SHP77 treated with DMSO at 0.1 percent for 48 hours (cell line): ENCODE measurements around the gene IL32.
A peak's percentile ranks its signal among the peaks of the same experiment; 100 is the strongest.

Experiments
- DNase-seq: peaks from one replicate; lab custom pipeline; 2025; lab: John Stamatoyannopoulos, UW

IL32 gene

DNA sequence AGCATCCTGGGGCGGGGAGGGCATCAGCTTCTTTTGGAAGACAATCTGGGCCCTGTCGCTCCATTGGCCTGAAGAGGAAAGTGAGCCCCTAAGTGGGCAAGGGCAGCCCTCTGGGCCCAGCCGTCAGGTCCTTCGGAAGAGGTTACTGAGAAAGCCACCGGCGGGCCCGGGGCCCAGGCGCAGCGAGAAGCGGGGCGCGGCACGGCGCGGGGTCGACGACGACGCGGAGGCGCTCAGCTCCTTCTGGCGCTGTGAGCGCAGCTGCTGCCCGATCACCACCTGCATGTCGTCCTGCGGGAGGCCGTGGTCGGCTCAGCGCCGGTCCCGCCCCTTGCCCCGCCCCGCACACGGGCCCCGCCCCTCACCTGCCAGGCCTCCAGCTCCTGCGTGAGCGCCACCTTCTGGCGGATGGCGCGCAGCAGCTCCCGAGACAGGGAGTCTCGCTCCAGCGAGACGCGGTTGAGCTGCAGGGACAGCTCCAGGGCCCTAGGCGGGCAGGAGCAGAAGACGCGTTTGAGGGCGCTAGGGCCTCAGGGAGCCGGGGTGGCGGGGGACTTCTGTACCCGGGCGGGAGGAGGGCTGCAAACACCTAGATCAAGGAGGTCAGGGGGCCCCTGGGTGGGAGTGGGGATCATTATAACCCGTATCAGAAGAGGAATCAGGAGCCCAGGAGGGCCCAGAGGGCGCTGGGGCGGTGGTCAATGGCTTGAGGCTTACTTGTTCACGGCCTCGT lies 37.3 kb upstream of the IL32 start:
- peak; percentile 53 for DNase-seq

DNA sequence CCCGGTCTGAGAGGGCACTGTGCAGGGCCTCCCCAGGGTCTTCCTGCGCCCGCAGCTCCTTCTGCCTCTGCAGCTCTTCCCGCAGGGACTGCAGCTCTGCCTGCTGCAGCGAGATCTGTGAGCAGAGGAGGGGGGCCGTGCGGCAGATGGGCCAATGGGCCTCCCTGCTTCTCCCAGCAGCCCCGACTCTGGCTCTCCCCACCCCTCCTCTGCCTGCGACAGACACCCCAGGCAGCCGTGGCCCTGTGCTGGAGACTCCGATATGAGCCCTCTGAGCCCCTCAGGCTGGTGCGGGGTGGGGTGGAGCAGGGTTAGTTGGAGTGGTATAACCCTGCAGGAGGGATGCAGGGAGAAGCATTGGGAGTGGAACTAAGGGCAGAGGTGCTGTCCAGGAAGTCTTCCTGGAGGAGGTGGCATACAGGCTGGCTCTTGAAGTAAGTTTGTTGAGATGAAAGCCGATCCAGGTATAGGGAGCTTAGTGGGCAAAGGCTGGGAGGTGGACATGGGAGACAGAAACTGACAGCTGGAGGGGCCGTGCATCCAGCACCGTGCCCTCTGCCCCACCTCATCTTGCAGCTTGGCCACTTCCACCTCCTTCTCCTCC lies 36.6 kb upstream of the IL32 start:
- DNase-seq, result no peak

DNA sequence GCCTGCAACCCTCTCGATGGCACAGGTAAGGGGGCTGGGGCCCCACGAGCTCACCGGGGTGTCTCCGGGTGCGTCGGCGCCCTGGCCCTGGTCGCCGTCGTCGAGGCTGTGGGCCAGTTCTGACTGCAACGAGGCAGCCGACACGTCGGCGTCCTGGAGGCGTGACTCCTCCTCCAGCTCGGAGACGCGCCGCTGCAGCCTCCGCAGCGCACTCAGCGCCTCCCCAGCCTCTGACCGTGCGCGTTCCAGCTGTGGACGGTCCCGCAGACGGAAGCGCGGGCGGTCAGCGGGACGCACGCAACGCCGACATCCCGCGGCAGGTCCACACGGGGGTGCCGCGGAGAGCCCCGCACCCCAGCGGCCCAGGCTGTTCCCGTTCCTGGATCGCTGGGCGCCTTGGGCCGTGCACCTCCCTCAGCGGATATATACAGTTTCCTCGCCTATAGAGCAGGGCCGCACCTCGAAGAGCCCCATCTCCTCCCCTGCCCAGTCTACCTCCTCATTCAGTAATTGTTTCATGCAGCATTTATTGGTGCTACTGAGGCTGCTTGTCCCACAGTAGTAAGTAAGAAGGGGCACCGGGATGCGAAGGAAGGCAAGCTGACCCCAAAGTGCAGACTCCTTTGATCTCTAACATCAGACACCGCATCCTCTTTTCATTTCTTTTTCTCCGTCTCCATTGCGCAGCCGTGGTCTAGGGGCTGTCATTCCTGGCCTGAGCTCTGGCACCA lies 35.8 kb upstream of the IL32 start:
- no peak for DNase-seq

DNA sequence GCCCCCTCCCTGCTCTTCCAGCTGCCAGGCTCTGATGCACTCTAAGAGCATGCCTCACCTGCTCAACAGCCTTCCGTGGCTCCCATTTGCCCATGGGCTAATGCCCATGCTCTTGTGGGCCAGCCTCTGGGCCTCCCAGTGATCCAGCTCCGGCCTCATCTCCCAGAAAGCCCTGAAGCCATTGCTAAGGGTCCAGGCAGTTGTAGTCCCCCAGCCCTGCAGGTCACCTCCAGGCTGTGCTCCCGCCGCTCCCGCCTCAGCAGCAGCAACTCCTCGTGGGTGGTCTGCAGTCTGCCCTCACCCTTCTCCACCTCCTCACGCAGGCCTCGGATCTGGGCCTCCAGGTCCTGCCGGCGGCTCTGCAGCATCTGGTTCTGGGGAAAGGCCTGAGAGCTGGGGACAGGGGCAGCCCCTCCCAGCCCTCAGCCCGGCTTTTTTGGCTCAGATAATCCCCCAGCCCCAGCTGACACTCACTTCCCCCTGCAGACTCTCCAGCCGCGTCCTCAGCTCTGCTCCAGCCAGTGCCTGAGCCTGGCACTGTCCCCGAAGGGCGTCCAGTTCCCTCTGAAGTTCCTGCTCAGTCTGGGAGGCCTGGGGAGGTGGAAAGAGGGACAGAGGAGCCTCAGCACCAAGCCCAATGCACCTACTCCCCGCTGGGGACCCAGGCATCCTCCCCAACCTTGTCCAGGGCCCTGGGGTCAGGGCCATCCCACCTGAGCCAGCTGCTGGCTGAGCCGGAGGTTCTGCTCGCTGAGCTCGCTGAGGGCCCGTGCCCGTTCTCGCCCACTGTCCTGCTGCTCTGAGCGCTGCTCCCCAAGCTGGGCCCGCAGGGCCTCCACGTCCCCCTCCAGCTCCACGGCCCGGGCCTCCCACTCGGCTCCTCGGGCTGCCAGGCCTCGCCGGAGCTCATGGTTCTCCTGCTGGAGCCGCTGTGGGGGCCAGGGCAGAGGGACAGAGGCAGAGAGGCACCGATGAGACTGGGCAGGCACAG lies 34.9 kb upstream of the IL32 start:
- DNase-seq, result no peak

DNA sequence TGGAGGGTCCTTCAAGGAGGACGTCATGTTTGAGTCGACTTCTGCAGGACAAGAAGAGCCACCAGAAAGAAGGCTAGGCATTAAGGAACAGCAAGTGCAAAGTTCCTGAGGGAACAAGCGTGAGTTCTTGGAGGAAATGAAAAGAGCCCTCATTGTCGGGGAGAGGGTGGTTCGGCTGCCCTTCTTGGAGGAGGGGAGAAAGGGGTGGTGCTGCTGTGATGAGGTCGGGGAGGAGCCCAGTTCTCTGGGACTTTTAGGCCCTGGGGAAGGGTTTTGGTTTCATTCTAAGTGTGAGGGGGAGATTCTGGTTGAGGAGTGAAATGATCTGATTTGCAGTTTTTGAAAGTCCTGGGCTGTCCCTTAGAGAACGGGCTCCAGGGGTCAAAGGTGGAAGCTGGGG lies 32.8 kb upstream of the IL32 start:
- no peak for DNase-seq

DNA sequence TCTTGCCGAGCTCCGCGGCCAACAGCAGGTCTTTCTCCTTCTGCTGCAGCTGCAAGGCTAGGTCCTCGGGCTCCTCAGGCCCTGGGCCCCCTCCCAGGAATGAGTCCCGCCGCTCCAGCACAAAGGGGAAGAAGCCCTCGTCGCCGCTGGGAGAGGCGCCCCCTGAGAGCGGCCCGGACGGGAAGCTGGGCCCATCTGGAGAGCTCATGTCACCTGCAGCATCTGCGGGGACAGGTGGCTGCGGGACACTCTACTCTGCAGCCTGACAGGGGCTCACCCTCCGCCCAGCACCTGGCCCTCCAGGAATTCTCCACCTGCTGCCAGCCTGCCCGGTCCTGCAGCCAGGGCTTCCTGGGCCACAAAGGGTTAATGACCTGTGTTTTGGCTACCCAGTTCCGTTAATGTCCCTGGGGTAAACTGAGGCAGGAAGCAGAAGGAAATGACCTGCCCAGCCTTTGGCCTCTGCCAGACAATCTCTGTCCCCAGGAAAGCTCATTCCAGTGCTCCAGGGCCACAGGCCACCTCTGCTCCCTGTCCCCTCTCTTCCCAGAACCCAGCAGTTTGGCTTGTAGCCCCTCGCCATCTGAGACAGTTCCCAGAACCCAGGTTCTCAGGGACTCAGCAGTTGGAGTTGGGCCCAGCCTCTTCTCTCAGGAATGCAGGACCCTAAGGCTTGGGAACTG lies 30.0 kb upstream of the IL32 start:
- no peak for DNase-seq

DNA sequence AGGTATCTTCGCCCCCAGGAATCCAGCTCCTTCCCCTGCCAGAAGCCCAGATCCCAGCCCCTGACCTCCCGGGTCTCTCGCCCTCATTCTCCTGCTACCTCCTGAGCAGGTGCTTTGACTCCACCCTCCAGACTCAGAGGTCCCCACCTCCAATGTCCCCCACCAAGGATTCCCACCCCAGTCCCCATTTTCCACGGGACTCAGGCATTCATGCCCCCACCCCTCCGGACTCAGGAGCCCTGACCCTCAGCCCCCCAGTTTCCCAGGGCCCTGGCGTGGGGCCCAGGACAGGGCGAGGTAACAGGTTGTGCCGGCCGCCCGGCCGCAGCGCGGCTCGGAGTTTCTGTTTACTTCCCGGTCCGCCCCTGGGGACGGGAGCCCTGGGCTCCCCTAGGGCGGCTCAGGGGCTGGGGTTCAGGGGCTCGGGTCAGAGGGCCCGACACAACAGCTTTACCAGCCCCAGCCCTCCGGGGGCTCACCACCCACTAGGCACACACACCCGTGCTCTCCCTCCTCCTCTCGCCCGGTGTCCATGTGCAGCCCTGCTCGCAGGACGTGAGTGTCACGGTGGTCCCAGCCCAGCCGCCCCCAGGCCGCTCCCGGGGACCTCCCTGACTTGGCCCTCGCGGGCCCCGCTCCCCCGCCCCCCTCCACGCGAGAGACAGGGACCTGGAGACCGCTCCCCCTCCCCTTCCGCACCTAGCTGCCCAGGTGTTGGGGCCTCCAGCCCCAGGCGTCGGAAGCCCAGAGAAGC lies 29.3 kb upstream of the IL32 start:
- no peak for DNase-seq

DNA sequence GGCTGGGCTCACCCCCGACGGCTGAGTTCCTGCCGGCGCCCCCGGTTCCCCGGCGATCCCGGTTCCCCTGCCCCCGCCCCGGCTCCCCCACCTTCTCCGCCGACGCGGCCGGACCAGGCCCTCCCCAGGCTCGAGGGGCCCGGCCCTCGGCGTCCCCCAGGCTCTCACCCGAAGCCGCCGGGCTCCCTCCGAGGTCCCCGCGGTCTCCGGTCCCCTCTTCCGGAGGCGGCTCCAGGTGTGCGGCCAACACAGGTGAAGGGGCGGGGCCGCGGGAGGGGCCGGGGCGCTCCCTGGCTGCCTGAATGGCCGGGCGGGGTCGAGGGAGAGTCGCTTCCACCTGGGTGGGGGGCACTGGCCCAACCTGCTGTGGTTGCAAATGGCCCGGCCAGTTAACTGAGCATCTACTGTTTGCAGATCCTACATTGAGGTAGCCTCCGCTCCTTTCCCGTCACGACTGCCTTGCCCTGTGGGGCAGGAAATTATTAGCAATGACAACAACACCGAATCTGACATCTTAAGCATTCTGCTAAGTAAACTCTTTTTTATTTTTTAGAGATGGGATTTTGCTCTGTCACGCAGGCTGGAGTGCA lies 28.6 kb upstream of the IL32 start, which contains the start of gene BICDL2:
Gene BICDL2 (minus strand): TSS at position 219 of the 590 bp plus-strand sequence. CDS start 1,448 bp downstream, outside the sequence.
- DNase-seq, result no peak

DNA sequence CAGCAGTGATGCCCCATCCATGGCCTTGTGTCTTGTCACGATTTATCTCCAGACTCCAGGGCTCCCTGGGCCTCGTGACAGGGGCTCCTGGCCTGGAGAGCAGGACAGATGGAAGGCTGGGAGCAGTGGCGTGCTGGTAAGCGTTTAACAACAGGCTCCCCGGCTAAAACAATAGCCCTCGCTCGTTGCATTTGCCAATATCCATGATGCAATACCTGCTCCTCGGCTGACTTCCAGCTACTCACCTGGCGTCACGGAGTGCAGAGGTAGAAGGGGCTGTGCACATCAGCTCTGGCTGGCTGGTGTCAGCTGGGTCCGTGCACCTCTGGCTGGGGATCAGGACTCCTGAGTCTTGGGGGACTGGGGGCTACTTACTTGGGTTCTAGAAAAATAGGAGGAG lies 27.2 kb upstream of the IL32 start:
- no peak for DNase-seq

DNA sequence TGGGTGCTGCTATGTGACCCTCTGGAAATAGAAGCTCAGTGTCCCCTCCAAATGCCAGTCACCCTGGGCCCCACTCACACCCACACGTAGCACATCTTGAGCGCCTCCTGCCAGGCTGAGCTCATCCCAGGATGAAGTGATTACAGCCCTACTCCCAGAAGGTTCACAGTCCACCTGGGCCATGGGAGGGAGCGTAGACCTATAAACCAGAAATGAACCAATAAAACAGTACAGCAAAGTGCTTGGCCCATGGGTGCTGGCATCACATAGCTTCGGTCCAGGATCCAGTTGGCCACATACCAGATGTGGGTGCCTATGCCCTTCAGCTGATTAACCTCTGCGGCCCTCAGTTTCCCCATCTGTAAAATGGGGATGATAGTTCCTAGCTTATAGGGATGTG lies 26.5 kb upstream of the IL32 start:
- DNase-seq, result no peak

DNA sequence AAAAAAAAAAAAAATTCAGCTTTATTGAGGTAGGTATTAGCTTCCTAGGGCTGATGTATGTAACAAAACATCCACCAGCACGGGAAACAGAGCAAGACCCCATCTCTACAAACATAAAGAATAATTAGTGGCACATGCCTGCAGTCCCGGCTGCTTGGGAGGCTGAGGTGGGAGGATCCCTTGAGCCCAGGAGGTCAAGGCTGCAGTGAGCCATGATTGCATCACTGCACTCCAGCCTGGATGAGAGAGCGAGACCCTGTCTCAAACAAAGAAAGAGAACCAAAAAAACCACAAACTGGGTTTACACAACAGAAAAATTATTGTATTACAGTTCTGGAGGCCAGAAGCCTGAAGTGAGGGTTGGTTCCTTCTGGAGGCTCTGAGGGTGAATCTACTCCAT lies 23.1 kb upstream of the IL32 start:
- no peak for DNase-seq

DNA sequence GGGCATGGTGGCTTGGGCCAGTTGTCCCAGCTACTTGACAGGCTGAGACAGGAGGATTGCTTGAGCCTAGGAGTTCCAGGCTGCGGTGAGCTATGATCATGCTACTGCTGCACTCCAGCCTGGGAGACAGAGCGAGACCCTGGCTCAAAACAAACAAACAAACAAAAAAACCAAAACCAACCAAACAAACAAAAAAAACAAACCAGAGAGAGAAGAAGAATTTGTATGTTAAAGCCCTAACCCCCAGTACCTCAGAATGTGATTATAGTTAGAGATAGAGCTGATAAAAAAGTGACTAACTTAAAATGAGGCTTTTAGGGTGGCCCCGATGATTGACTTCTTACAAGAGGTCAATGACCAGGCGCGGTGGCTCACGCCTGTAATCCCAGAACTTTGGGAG lies 20.7 kb upstream of the IL32 start:
- no peak for DNase-seq

DNA sequence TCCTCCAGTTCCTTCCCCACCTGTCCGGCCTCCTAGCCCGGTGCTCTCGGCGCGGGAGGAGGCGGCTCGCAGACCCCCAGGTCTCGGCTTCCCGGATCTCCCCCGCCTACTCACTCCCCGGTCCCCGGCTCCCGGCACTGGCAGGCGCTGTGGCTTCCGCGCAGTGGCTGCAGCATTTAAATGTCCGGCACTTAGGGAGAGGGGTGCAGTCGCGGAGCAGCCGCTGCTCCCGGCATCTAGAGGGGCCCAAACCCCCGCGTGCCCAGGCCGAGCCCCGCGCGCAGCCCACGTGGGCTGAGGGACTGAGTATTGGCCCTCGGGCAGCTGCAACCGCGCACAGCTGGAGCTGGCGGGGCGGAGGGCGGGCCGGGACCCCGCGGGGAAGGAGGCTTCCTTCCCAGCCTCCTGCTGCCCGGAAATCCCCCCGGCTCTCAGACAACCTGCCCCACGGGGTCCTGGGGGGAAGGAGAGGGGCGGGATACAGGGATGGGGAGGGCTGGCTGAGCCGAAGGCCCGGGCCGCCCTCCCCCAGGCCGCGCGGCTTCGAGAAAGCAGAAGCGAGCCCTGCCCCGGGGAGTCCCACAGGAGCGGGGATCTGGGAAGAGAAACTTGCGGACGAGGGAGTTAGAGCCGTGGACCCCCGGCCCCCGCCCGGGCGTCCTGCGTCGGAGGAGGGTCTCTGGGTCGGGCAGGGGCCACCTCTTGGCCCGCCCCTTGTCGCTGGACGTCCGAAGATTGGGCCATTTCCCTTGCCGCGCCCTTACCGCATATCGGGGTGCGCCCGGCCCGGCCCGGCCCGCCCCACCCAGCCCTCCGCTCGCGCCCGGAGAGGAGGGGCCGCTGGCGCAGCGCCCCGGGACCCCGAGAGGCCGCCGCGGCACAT lies 19.4 kb upstream of the IL32 start, which contains the start of gene MMP25:
Gene MMP25 (plus strand): TSS at position 804 of the 883 bp plus-strand sequence. CDS start 357 bp downstream, outside the sequence.
- DNase-seq, result no peak

DNA sequence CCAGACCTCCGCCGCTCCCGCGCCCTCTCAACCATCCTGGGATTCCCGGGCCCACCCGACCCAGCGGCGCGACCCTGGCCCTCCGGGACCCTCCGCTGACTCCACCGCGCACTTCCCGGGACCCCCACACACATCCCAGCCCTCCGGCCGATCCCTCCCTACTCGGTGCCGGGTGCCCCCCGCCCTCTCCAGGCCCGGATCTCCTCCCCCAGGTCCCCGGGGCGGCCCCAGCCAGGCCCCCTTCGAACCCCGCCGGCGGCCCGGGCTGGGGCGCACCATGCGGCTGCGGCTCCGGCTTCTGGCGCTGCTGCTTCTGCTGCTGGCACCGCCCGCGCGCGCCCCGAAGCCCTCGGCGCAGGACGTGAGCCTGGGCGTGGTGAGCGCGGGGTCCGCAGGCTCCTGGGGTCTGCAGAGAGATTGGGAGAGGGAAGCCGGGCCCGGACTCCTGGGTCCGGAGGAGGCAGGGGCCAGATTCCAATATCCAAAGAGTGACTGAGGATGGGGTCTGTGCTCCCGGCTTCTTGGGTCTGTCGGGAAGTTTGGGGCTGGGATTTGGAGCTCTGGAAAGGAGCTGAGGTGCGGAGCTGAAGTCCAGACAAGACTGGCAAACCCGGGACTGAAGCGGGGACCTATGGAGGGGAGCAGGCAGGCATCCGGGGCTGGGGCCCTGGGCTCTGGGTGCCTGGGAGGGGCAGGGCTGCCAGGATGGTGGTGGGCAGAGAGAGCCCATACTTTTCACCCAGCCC lies 18.6 kb upstream of the IL32 start:
- no peak for DNase-seq

DNA sequence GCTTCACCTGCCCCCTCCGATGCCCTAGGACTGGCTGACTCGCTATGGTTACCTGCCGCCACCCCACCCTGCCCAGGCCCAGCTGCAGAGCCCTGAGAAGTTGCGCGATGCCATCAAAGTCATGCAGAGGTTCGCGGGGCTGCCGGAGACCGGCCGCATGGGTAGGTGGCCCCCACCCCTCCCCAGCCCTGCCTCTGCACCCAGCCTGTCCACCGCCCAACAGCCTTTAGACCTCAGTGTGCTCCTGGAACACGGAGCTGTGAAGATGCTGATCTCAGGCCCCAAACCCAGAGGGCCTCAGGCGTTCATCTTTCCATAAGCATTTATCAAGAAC lies 18.1 kb upstream of the IL32 start:
- no peak for DNase-seq

DNA sequence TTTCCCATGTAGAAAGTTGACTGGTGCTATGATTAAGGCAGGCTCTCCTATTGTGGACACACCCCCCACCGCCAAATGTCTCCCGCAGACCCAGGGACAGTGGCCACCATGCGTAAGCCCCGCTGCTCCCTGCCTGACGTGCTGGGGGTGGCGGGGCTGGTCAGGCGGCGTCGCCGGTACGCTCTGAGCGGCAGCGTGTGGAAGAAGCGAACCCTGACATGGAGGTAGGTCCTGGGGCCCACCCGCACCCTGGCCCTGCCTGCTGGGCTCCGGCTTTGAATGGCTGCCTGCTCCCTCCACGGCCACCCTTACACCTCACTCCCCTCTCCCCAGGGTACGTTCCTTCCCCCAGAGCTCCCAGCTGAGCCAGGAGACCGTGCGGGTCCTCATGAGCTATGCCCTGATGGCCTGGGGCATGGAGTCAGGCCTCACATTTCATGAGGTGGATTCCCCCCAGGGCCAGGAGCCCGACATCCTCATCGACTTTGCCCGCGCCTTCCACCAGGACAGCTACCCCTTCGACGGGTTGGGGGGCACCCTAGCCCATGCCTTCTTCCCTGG lies 15.4 kb upstream of the IL32 start:
- no peak for DNase-seq

DNA sequence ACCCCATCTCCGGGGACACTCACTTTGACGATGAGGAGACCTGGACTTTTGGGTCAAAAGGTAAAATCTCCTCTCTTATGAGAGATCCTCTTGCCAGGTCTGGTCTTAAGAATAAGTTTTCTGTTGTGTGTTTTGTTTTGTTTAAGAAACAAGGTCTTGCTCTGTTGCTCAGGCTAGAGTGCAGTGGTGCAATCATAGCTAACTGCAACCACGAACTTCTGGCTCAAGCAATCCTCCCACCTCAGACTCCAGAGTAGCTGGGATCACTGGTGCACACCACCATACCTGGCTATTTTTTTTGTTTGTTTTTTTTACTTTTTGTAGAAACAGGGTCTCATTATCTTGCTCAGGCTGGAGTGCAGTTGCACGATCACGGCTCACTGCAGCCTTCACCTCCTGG lies 15.0 kb upstream of the IL32 start:
- no peak for DNase-seq

DNA sequence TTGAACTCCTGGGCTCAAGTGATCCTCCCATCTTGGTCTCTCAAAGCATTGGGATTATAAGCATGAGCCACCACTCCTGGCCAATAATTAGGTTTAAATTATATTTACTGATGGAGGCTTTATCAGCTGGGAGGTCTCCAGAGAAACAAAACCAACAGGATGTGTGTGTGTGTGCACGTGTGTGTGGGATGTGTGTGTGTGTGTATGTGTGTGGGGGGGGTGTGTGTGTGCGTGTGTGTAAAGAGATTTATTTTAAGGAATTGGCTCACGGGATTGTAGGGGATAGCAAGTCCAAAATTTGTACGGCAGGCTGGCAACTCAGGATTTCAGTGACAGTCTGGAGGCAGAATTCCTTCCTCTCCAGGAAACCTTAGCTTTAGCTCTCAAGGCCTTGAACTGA lies 14.4 kb upstream of the IL32 start:
- no peak for DNase-seq
